BJ (cell line): ENCODE results near the gene TAS1R1. TPM values are rescaled to one million over a fixed set of nuclear protein-coding genes. Genes with fewer than 3 reads are reported as not detected.

ENCODE experiments used
- CTCF ChIA-PET: fragments of 350-600 bp; formaldehyde crosslinking; extraction: SDS; loops from one replicate; lab custom pipeline; 2021; ENCODE audit warnings: antibody characterized with exemption, inconsistent platforms; lab: Yijun Ruan, JAX
- POLR2A ChIA-PET: fragments of 300-600 bp; sonication (Branson Sonifier 250); formaldehyde crosslinking; extraction: SDS; loops from one replicate; lab custom pipeline; 2021; ENCODE audit warnings: antibody characterized with exemption; lab: Charles Lee
- DNase-seq: peaks from one replicate; pipeline ENCODE4 v3.0.0-alpha.2; 2011; ENCODE audit warnings: low read depth
- H3K27me3 ChIP-seq: 2 replicates; pipeline ENCODE4 v1.6.0; 2011; ENCODE audit warnings: low read length; ENCODE audit not compliant: control insufficient read depth, insufficient read depth
- H3K36me3 ChIP-seq: 2 replicates; pipeline ENCODE4 v1.5.1; 2011; ENCODE audit warnings: low read length; ENCODE audit not compliant: control insufficient read depth, insufficient read depth
- H3K4me3 ChIP-seq: 2 replicates; pipeline ENCODE4 v1.5.1; 2011; ENCODE audit warnings: low read depth, mild to moderate bottlenecking, control low read depth, low read length
- polyA plus RNA-seq: library from polyadenylated mRNA; depleted of rRNA; stranded (reverse); fragments of >200 nt; gene quantifications from 2 replicates; pipeline ENCODE4 v1.2.3, GENCODE V29; 2011
- TF ChIP-seq, protein P1 (sequence below): IDR thresholded peaks from 2 replicates; pipeline ENCODE4 v1.5.1; 2011; ENCODE audit warnings: low read depth, mild to moderate bottlenecking, control low read depth, inconsistent platforms, low read length, moderate library complexity; ENCODE audit not compliant: insufficient read depth

The TAS1R1 gene
- polyA plus RNA-seq, 1 experiment = 0.25 TPM

DNA sequence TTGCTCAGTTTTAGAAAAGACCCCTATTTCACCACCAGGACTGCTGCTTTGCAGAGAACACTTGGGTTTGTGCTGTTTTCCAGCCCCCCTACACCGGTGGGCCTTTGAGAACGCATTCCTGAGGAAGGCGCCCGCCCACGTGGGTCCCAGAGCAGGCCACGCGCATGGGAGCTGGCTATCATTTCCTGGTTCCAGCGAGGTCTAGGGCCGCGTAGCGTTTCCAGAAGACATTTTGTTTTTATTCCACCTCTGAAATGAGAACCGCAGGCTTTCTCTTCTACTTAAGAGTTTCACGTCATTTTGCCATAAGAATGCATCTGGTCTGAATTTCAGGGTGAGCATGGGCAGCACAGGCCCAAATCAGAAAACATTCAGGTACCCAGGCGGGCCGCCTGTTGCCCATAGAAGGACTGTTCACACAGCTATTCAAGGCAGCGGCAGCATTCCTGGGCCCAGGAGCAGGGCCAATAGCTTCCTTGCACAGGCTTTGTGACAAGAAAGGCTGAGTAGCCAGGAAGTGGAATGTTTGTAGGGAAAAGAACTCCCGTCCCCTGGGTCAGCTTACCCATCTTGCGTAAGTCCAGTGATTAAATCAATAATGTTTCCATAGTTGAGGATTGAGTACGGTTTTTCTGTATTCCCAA is 48.9 kb downstream of the TAS1R1 start:
- Histone ChIP-seq H3K4me3 (no peak overlapping the region), H3K27me3 (no peaks in the 10 kb centered on the region), H3K36me3 (peaks cover 6% of the 10 kb centered on the region)
- ChIA-PET CTCF (interaction anchor here (1.2 to 2.0 kb wide), 2 partner anchors 14 to 49 kb away, joined by 3 to 9 read pairs; partner anchors contain the start of genes NOL9 and TAS1R1), POLR2A (interaction anchor here (0.5 kb wide), 1 partner anchor 19 kb away, joined by 3 read pairs; no protein-coding TSS in a partner anchor)
- TF ChIP-seq, protein P1, sequence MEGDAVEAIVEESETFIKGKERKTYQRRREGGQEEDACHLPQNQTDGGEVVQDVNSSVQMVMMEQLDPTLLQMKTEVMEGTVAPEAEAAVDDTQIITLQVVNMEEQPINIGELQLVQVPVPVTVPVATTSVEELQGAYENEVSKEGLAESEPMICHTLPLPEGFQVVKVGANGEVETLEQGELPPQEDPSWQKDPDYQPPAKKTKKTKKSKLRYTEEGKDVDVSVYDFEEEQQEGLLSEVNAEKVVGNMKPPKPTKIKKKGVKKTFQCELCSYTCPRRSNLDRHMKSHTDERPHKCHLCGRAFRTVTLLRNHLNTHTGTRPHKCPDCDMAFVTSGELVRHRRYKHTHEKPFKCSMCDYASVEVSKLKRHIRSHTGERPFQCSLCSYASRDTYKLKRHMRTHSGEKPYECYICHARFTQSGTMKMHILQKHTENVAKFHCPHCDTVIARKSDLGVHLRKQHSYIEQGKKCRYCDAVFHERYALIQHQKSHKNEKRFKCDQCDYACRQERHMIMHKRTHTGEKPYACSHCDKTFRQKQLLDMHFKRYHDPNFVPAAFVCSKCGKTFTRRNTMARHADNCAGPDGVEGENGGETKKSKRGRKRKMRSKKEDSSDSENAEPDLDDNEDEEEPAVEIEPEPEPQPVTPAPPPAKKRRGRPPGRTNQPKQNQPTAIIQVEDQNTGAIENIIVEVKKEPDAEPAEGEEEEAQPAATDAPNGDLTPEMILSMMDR = peak; percentile 13; the same call in 1 of the 2 replicates
- peak; percentile 41 for DNase-seq

DNA sequence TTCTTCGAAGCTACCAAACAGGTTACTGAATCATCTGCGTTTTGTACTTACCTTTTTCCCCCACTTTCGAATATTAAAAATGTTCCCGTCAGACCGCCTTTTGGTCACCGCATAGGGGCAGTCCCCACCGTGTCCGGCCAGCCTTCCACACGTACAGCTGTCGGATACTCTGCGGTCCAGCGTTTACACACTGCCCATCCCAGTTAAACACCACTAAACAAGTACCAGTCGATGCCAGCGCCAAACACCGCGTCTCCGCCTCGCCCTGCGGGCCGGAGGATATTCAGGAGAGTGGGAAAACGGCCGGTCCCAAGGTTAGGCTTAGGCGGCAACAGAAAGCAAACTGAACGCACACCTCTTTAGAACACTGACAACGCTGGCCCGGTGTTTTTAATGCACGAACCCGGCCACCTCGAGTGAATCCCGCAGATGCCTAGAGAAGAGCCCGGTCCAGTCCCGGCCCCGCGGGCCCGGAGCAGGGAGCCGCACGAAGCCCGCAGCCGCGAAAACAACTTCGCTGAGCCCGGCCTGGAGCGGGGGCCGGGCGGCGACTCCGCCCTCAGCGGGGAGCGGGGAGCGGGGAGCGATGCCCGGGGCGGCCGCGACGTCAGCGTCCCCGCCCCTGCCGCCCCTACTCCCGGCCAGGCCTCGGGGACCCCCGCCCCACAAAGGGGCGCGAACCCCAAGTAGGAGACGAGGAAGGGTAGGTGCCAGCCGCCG is 57.7 kb downstream of the TAS1R1 start:
- H3K4me3 ChIP-seq = peak overlapping the region; percentile 85
- TF ChIP-seq, protein P1 = 0 out of 2 replicates have a peak, but pooled peaks have one; percentile 2
- DNase-seq = no peak
- H3K27me3 ChIP-seq = no peaks in the 10 kb centered on the region
- ChIA-PET POLR2A (no interaction called here), CTCF (interaction anchor here (0.7 to 1.4 kb wide), 3 partner anchors 33 to 122 kb away, joined by 3 to 4 read pairs (median 3); no protein-coding TSS in a partner anchor)
- peaks cover 3% of the 10 kb centered on the region for H3K36me3 ChIP-seq

DNA sequence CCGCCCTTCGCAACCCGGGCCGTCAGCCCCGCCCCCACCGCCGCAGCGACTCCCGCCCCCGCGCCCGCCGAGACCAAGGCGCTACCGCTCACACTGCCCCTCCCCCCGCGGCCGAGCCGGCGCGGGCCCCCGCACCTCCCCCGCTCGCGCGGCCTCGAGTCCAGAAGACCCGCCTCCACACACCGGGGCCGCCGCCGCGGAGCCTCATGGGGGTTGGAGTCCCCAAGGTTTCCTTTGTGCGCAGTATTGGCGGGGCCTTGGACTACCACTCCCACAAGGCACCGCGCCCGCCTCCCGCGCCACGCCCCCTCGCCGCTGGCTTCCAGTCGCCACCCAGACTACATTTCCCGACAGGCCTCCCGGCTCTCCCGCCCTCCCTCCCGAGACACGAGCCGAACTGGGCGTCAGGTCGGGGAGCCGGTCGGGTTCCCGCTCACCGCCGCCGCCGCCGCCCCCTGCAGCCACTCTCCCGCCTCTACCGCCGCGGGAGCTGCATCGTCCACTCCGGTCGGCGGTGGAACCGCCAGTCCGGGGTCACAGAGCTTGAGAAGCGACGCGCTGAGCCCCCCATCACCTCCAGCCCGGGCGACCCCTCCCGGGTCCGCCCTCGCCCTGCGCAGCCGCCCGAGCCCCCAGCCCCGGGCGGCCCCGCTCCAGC is 58.4 kb downstream of the TAS1R1 start, which contains the start of gene PHF13:
Gene PHF13, plus strand, starts transcription at position 371 of the 658 bp plus-strand sequence. CDS start 336 bp downstream, outside the sequence.
- CTCF ChIA-PET = no interaction called here
- Histone ChIP-seq H3K4me3 (peak within 1 kb of the TSS; percentile 87), H3K27me3 (no peaks in the 10 kb centered on the region), H3K36me3 (peaks cover 3% of the 10 kb centered on the region)
- TF ChIP-seq, protein P1 = no peak
- POLR2A ChIA-PET = no interaction called here
- peak; percentile 83 for DNase-seq

DNA sequence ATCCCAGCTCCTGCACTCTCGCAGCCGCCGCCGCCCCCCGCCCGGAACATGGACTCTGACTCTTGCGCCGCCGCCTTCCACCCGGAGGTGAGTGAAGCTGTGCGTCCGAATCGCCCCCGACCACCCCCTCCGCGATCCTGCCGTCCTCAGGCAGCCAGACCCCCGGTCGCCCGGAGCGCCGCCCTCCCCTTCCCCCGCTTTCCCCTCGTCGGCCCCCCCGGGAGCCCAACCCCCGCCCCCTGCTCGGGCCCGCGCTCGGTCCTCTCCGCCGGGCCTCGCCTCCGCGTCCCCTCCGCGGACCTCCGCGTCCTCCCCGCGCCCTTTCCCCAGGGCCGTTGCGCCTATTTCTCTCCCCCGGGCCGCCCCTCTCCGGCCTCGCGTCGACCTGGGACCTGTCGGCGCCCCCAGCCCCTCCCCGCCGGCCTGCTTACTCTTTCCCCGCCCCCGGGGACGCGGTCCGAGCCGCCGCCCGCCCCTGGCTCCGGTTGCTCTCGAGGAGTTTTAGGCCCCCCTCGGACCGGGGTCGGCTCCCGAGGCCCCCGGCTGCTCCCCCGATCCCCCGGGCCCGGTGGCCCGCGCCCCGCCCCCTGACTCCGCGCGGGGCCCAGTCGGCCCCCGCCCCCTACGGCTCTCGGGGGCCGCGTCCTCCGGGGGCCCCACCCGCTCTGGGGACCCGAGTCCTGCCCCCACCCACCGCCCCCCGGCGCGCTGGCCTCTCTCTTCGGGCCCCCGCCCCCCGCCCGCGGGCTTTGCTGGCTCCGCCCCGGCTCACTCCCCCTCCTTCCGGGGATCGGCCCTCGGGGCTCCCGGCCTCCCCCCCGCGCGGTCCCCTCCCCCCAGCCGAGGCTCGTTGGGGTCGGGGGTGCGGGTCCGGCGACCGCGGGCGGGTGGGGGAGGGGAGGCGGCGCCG is 59.2 kb downstream of the TAS1R1 start:
- no peak for DNase-seq
- ChIA-PET CTCF (no interaction called here), POLR2A (no interaction called here)
- H3K27me3 ChIP-seq = no peaks in the 10 kb centered on the region
- peaks cover 5% of the 10 kb centered on the region for H3K36me3 ChIP-seq
- TF ChIP-seq, protein P1 = no peak
- peak overlapping the region; percentile 87 for H3K4me3 ChIP-seq
